Upper lobe of right lung (tissue), 1 donor: ENCODE data around the gene IFI35. TPM values are rescaled to one million over a fixed set of nuclear protein-coding genes. Genes with fewer than 3 reads are reported as not detected.
A peak's percentile ranks its signal among the peaks of the same experiment; 100 is the strongest.
"Not testable (repeated sequence)": the region's sequence is repeated elsewhere in the genome, so short reads cannot be mapped to it uniquely, and the experiment has no call there.

Experiments used
- ATAC-seq: fragments of 200-7000 bp; cut with Tn5 transposase; one replicate; pipeline ENCODE4 v1.9.1; 2020; ENCODE audit warnings: mild to moderate bottlenecking, moderate library complexity
- DNase-seq: peaks from one replicate; pipeline ENCODE4 v3.0.0-alpha.2; 2020
- H3K27ac ChIP-seq: fragments of 200-600 bp; one replicate; pipeline ENCODE4 v1.8.0; 2022
- H3K27me3 ChIP-seq: fragments of 200-600 bp; one replicate; pipeline ENCODE4 v1.8.0; 2022; ENCODE audit warnings: mild to moderate bottlenecking
- H3K36me3 ChIP-seq: fragments of 200-600 bp; one replicate; pipeline ENCODE4 v1.8.0; 2022
- H3K4me1 ChIP-seq: fragments of 200-600 bp; one replicate; pipeline ENCODE4 v1.8.0; 2022
- H3K4me3 ChIP-seq: fragments of 200-600 bp; one replicate; pipeline ENCODE4 v1.8.0; 2022; ENCODE audit warnings: mild to moderate bottlenecking
- H3K9me3 ChIP-seq: fragments of 200-600 bp; one replicate; pipeline ENCODE4 v1.8.0; 2022
- intact Hi-C: fragments of 100-400 bp; cut with DNase I; formaldehyde crosslinking; loops from one replicate; pipeline ENCODE4 v1.11.0; 2022
- total RNA-seq: library from RNA; stranded (reverse); fragmentation: NEBNext Ultra II Directional; extraction: Animal tissue kit (Norgen Biotek cat#: 25700); gene quantifications from one replicate; pipeline ENCODE4 v1.2.1, GENCODE V29; 2021
- TF ChIP-seq, protein P1 (sequence below): fragments of 200-600 bp; IDR thresholded peaks from one replicate; pipeline ENCODE4 v1.8.0; 2022; ENCODE audit warnings: antibody characterized with exemption
- donor health status: DM: no; HTN: yes; CAD: no; lungs with severe emphysema.

IFI35 gene
- total RNA-seq, 1 donor from 2014 or later: 47.7 TPM

DNA sequence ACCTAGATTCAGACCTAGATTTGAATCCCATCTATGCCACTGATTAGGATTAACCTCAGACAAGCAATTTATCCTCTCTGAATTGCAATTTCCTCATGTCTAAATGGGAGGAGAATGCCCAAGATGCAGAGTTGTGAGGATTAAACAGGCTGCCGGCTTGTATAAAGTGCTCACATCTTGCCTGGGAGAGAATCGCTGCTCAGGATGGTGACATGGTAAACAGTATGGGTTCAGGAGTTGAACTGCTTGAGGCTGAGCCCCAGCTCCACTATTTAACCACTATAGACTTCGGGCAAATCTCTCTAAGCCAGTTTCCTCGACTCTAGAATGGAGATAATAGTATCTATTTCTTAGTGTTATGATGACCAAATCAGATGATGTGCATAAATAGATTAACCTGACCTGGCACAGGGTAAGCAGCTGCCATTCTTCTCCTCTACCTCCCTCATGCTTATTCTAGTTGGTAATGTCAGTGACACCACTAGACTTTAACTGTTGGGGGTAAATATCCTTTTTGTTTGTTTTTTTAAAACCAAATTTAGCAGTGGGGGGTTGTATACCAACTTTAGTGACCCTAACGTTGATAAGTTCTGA, 9.1 kb upstream of the IFI35 start:
- Histone ChIP-seq H3K27ac (peak overlapping the region; percentile 72), H3K9me3 (no peaks in the 10 kb centered on the region), H3K36me3 (peaks cover 40% of the 10 kb centered on the region), H3K4me3 (peak overlapping the region; percentile 91), H3K4me1 (peaks cover 31% of the 10 kb centered on the region), H3K27me3 (no peaks in the 10 kb centered on the region)
- ATAC-seq: no peak
- intact Hi-C loops: no loop called here
- DNase-seq: no peak
- TF ChIP-seq, protein P1, sequence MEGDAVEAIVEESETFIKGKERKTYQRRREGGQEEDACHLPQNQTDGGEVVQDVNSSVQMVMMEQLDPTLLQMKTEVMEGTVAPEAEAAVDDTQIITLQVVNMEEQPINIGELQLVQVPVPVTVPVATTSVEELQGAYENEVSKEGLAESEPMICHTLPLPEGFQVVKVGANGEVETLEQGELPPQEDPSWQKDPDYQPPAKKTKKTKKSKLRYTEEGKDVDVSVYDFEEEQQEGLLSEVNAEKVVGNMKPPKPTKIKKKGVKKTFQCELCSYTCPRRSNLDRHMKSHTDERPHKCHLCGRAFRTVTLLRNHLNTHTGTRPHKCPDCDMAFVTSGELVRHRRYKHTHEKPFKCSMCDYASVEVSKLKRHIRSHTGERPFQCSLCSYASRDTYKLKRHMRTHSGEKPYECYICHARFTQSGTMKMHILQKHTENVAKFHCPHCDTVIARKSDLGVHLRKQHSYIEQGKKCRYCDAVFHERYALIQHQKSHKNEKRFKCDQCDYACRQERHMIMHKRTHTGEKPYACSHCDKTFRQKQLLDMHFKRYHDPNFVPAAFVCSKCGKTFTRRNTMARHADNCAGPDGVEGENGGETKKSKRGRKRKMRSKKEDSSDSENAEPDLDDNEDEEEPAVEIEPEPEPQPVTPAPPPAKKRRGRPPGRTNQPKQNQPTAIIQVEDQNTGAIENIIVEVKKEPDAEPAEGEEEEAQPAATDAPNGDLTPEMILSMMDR: no peak

DNA sequence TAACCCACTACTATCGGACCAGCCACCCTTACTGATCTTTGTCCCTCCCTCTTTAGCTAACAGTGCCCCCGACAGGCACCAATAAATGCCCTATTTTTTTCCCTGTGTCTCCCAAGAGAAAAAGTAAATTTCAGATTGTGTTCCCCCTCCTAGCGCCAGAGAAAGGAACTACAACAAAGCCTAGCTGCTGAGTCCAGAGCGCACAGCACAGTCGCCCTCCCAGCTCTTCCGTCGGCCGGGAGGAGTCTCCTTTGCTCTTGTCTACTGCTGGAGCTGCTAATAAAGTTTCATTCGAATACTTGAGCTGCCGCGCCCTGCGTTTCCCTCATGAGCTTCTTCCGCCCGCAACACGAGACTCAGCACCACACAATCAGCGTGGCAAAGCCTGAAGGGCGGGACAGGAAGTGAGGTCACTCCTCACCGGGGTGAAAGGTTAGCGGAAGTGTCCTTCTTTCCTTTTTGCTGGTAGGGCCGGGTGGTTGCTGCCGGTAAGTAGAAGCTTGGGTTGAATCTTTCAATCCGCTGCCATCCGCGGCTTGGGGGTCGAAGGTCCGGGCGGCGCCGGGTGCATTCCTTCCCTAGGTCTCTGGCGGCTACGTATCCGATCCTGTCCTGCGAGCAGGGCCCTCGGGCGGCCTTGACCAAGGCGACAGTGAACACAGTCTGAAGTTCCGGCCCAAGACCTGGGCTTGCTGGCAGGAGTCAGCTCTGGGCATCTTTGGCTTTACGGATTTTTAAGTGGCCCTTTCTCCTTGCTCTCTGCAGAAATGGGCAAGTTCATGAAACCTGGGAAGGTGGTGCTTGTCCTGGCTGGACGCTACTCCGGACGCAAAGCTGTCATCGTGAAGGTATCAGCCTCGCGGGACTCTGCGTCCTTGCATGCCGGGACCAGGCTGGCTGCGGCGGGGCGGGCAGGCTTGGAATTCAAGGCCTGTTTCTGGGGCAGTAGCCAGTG, 8.3 kb upstream of the IFI35 start, which contains the start of gene RPL27:
TSS of gene RPL27 (plus strand) at position 436 of the 955 bp plus-strand sequence. CDS start at position 768, 332 bp downstream.
- DNase-seq (peak; percentile 97), ATAC-seq (peak; percentile 98)
- H3K4me1 ChIP-seq: peaks cover 31% of the 10 kb centered on the region
- H3K36me3 ChIP-seq: peaks cover 40% of the 10 kb centered on the region
- H3K27me3 ChIP-seq: no peaks in the 10 kb centered on the region
- no peaks in the 10 kb centered on the region for H3K9me3 ChIP-seq
- TF ChIP-seq, protein P1: peak; percentile 93
- peak within 1 kb of the TSS; percentile 96 for H3K27ac ChIP-seq
- H3K4me3 ChIP-seq: peak within 1 kb of the TSS; percentile 91
- intact Hi-C loops: no loop called here

DNA sequence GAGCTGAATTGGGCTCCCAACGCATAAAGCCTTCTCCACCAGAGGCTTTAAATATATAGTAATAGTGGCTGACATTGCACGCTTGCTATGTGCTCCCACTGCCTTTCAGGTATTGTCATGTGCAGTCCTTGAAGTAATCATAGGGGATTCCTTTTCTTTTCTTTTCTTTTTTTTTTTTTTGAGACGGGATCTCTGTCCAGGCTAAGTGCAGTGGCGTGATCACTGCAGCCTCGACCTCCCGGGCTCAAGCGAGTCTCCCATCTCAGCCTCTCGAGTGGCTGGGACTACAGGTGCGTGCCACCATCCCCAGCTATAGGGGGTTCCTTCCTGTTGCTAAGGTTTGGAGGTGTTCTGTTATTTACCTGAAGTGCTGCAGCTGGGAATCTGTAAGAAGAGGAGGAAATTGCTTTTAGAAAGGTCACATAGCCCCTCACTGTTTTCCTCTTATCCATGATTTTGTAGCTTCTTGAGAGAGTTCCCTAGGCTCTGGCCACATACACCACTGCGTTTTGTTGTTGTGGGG, 7.5 kb upstream of the IFI35 start:
- Histone ChIP-seq H3K9me3 (no peaks in the 10 kb centered on the region), H3K36me3 (peaks cover 43% of the 10 kb centered on the region), H3K4me3 (peak overlapping the region; percentile 91), H3K27ac (peak overlapping the region; percentile 96), H3K27me3 (no peaks in the 10 kb centered on the region), H3K4me1 (peaks cover 31% of the 10 kb centered on the region)
- TF ChIP-seq, protein P1: no peak
- ATAC-seq (no peak), DNase-seq (no peak)
- intact Hi-C loops: no loop called here

DNA sequence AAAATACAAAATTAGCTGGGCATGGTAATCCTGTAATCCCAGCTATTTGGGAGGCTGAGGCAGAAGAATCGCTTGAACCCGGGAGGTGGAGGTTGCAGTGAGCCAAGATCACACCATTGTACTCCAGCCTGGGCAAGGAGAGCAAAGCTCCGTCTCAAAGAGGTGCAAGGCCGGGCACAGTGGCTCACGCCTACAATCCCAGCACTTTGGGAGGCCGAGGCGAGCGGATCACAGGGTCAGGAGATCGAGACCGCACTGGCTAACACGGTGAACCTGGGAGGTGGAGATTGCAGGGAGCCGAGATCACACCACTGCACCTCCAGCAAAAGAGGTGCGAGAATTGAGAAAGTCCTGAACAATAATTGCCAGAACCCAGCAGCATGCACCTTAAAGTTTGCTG, 5.7 kb upstream of the IFI35 start:
- ATAC-seq, intact Hi-C loops, DNase-seq, H3K9me3 ChIP-seq, H3K4me3 ChIP-seq, H3K27ac ChIP-seq, H3K27me3 ChIP-seq: not testable (repeated sequence)
- peaks cover 53% of the 10 kb centered on the region for H3K36me3 ChIP-seq
- peaks cover 31% of the 10 kb centered on the region for H3K4me1 ChIP-seq

GRCh38 chr17:43003542-43004172, 2.9 kb upstream of the IFI35 start:
- Histone ChIP-seq H3K27me3 (no peaks in the 10 kb centered on the region), H3K27ac (no peak overlapping the region), H3K4me1 (peaks cover 38% of the 10 kb centered on the region), H3K36me3 (peaks cover 53% of the 10 kb centered on the region), H3K9me3 (no peaks in the 10 kb centered on the region), H3K4me3 (no peak overlapping the region)
- intact Hi-C loops: no loop called here
- TF ChIP-seq, protein P1: no peak
- ATAC-seq (no peak), DNase-seq (peak; percentile 51)
